Fibroblast of skin of back (primary cell): ENCODE measurements around the gene TMEM41B. TPM values are rescaled to one million over a fixed set of nuclear protein-coding genes. Genes with fewer than 3 reads are reported as not detected.
"Not testable (repeated sequence)": the region's sequence is repeated elsewhere in the genome, so short reads cannot be mapped to it uniquely, and the experiment has no call there.

ENCODE experiments used
- DNase-seq: peaks from one replicate; pipeline ENCODE4 v3.0.0-alpha.2; 2013
- polyA plus RNA-seq, 2 experiments: library from polyadenylated mRNA; unstranded; fragments of 120-200 nt; gene quantifications; one replicate each; pipeline ENCODE4 v1.2.1, GENCODE V29; 2013; ENCODE audit not compliant: insufficient read length in 2 of 2

Gene TMEM41B
- polyA plus RNA-seq (2013, experiment 1 of 2; ENCODE audit: insufficient read length) = 17.3 TPM
- 21.8 TPM for polyA plus RNA-seq (2013, experiment 2 of 2; ENCODE audit: insufficient read length)

- DNase-seq = peak; percentile 99
Observed at GRCh38 chr11:9314291-9315077, at the start of gene TMEM41B. Gene TMEM41B (minus strand): TSS chr11:9314593. CDS start chr11:9314441, 152 bp downstream.

DNA sequence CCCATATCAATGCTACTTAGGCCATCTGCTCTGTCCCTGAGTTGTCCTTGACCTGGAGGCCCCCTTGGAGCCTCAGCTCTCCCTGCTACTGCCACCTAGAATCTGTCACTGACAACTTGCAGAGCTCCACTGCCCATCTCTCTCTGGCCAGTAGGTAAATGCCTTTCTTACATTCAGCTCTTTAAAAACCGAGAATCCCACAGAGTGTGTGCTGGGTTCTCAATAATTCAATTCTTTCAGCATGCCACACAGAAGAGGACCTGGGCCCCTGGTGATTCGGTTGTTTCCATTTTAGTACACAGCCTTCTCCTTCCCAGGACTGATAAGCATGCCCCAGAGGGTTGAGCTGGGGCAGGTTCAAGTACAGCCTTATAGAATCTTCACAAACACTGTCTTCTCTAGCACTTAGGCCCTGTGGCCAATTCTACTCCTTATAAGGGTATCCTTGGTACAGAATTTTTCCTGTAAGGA is 48.0 kb upstream of the TMEM41B start:
- DNase-seq = peak; percentile 39

DNA sequence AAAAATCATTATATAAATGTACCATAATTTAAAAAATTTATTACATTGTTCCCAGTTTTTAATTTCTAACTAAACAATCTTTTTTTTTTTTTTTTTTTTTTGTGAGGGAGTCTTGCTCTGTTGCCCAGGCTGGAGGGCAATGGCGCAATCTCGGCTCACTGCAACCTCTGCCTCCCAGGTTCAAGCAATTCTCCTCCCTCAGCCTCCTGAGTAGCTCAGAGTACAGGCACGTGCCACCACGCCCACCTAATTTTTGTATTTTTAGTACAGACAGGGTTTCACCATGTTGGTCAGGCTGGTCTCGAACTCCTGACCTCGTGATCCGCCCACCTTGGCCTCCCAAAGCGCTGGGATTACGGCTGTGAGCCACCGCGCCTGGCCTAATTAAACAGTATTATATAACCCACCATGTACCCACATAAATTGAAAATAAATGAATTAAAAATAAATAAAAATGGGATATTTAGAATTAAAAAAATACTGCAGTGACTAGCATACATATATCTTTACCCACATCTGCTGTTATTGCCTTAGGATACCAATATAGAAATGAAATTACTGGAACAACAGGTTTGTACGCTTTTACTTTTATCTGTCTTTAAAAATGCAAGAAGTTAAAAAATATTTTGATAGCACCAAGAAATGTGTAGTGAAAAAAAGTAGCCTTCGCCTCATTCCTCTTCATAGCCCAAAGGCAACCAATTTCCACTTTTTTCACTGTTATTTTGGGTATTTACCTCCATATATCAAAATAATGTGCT is 46.6 kb upstream of the TMEM41B start:
- DNase-seq = not testable (repeated sequence)

- no peak for DNase-seq
Observed at GRCh38 chr11:9357041-9357440, 42.6 kb upstream of the TMEM41B start.

DNA sequence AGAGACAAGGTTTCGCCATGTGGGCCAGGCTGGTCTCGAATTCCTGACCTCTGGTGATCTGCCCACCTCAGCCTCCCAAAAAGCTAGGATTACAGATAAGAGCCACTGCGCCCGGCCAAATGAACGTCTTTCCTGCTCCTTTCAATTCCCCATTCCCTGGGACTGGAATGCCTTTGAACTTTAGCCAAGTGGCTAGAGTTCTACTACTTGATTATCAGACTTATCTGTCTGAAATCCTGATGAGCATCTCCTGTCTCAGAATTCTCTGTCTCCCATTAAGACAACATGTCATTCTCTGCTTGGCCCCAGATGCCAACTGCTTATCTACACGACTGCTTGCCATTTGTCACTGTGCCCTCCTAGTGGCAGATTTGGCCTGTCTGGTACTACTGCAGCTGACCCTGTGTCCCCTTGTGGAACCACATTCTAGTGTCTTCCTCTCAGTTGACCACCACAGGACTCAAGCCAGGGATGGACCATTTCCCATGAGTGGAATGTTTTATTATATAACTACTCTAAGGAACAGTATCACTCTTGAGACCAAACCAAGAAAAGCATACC is 37.0 kb upstream of the TMEM41B start:
- no peak for DNase-seq

GRCh38 chr11:9347779-9348178 is 33.4 kb upstream of the TMEM41B start:
- not testable (repeated sequence) for DNase-seq

DNA sequence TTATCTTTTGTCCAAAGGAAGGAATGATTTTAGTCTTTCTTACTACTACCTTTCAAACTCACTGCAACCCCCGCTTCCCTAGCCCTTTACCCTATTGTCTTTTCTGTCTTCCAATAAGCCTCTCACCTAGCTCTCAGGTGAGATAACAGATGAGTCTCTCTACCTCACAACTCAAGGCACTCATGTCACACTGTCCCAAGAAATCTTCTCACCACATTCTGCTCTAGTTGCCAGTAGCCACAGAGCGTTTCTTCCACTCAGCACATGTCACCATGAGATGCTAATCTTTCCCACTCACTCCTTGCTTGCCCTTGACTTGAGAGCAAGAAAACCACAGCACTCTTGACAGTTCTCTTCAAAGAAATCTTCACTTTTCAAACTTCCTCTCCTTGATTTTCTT is 32.7 kb upstream of the TMEM41B start:
- no peak for DNase-seq

DNA sequence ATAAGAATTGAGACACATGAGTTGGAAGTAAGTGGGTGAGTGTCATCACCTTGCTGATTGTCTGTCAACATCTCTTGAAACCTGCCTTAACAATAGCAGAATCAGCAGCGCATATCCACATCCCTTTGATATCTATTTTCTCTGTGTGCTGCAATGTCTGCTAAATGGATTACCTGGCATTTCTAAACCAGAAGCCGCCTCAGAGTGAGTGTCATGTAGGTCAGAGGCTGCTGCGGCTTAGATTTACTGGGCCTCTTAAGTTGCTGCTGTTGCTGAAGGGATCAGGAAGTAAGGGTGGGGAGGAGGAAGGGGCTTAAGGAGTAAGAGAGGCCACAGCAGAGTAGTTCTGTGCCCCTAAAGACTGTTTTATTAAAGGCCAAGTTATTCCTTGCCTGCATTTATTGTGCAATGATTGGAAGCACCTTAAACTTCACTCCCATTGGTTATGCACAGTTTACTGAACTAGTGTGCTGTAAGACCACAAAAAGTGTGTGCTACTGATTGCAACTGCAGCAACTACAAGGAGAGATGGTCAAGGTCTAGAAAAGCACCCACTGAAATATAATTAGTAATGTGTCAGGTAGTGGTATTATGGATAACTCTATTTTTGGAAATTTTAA is 29.8 kb upstream of the TMEM41B start:
- DNase-seq = no peak

GRCh38 chr11:9341638-9342178 is 27.3 kb upstream of the TMEM41B start:
- no peak for DNase-seq

DNA sequence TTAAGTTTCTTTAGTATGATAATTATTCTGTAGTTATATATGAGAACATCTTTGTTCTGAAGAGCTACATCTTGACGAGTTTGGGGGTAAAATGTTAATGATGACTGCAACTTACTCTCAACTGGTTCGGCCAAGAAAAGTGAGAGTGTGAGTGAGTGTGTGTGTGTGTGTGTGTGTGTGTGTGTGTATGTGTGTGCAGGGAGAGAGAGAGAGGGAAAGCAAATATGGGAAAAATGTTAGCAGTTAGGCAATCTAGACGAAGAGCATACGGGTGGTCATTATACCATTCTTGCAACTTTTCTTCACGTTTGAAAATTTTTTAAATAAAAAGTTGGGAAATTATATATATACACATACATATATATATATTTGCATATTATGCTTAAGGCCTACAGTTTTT is 18.3 kb upstream of the TMEM41B start:
- no peak for DNase-seq

- peak; percentile 92 for DNase-seq
Observed at GRCh38 chr11:9330387-9331384, 16.3 kb upstream of the TMEM41B start.

DNA sequence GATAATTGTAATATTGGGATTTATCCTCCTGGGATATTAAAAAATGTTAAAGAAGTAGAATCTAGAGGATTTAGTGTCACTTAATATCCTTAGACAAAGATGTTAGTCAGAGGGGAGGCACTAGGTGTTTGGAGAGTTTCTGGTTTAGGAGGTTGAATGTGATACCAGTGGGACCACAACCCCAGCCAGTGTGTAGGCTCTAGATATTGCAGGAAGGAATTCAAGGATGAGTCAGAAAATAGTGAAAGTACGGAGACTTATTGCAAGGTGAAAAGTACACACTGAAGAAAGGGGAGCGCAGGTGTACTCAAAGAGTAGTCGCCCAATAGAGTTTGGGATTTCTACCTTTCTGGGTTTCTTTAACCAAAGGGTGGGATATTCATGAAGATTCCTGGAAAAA is 5.7 kb upstream of the TMEM41B start:
- DNase-seq = no peak

- DNase-seq = not testable (repeated sequence)
Observed at GRCh38 chr11:9319377-9320001, 5.1 kb upstream of the TMEM41B start.

DNA sequence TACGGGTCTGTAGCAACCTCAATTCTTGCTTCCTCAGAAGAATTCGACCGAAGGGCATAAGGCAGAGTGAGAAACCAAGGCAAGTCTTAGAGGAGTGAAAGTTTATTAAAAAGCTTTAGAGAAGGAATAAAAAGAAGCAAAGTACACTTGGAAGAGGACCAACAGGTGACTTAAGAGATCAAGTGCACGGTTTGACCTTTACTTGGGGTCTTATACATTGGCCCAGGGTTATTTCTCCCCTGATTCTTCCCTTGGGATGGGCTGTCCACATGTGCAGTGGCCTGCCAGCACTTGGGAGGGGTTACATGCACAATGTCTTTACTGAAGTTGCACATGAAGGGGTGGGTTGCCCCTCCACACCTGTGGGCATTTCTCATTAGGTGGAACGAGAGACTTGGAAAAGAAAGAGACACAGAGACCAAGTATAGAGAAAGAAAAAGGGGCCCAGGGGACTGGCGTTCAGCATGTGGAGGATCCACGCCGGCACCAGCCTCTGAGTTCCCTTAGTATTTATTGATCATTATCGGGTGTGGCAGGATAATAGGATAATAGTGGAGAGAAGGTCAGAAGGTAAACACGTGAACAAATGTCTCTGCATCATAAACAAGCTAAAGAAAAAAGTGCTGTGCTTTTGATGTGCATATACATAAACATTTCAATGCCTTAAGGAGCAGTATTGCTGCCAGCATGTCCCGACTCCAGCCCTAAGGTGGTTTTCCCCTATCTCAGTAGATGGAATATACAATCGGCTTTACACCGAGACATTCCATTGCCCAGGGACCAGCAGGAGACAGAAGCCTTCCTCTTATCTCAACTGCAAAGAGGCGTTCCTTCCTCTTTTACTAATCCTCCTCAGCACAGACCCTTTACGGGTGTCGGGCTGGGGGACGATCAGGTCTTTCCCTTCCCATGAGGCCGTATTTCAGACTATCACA is 4.3 kb upstream of the TMEM41B start:
- DNase-seq = not testable (repeated sequence)

GRCh38 chr11:9316334-9316733 is 1.9 kb upstream of the TMEM41B start:
- DNase-seq = no peak

DNA sequence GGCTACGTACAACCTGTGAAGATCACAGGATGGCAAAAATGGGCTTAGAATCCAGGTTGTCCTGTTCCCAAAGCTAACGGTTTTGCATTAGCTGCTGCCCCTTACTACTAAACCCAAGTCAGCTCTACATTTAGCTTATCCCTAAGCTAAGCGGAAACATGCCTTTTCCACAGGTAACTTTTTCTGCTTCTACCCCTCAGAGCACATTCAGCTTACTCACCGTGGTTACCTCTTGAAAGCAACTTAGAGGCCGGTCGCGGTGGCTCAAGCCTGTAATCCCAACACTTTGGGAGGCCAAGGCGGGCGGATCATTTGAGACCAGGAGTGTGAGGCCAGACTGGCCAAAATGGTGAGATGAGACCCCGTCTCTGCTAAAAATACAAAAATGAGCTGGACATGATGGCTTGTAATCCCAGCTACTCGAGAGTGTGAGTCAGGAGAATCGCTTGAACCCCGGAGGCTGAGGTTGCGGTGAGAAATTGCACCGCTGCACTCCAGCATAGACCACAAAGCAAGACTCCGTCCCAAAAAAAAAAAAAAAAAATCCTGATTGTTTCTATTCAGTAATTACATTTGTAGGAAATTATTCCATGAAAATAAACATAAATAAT is 790 bp upstream of the TMEM41B start:
- DNase-seq = peak; percentile 16

- peak; percentile 13 for DNase-seq
Observed at GRCh38 chr11:9313648-9314290, 624 bp downstream of the TMEM41B start.

GRCh38 chr11:9310485-9311090 is 3.8 kb downstream of the TMEM41B start:
- DNase-seq = no peak
